HUES6 (cell line): Measurements from ENCODE around the gene TXNDC11.

Experiments
- H3K27ac ChIP-seq: 2 replicates; pipeline ENCODE4 v1.7.0; 2013; ENCODE audit warnings: low read depth, mild to moderate bottlenecking, low read length, inconsistent platforms
- H3K27me3 ChIP-seq: 2 replicates; pipeline ENCODE4 v1.6.1; 2013; ENCODE audit warnings: low read length; ENCODE audit not compliant: control insufficient read depth, insufficient read depth
- H3K36me3 ChIP-seq: 2 replicates; pipeline ENCODE4 v1.6.1; 2013; ENCODE audit warnings: low read length; ENCODE audit not compliant: control insufficient read depth, insufficient read depth
- H3K4me1 ChIP-seq: 2 replicates; pipeline ENCODE4 v1.6.1; 2013; ENCODE audit warnings: low read length; ENCODE audit not compliant: control insufficient read depth, insufficient read depth
- H3K4me3 ChIP-seq: 2 replicates; pipeline ENCODE4 v1.5.1; 2013; ENCODE audit warnings: low read depth, low read length
- H3K9ac ChIP-seq: one replicate; pipeline ENCODE4 v1.6.1; 2013; ENCODE audit warnings: mild to moderate bottlenecking, low read length
- H3K9me3 ChIP-seq: 2 replicates; pipeline ENCODE4 v1.6.1; 2013; ENCODE audit warnings: low read depth, low read length; ENCODE audit not compliant: control insufficient read depth, insufficient read depth

The TXNDC11 gene

GRCh38 chr16:11671676-11672075 lies 71.0 kb downstream of the TXNDC11 start:
- Histone ChIP-seq H3K27me3 (no peaks in the 10 kb centered on the region), H3K9me3 (no peaks in the 10 kb centered on the region), H3K36me3 (peaks cover 10% of the 10 kb centered on the region), H3K4me3 (no peak overlapping the region), H3K9ac (no peak overlapping the region), H3K4me1 (peaks cover 37% of the 10 kb centered on the region), H3K27ac (no peak overlapping the region)

GRCh38 chr16:11671271-11671670 lies 71.4 kb downstream of the TXNDC11 start:
- Histone ChIP-seq H3K27ac (no peak overlapping the region), H3K27me3 (no peaks in the 10 kb centered on the region), H3K9ac (no peak overlapping the region), H3K4me1 (peaks cover 37% of the 10 kb centered on the region), H3K36me3 (peaks cover 6% of the 10 kb centered on the region), H3K4me3 (no peak overlapping the region), H3K9me3 (no peaks in the 10 kb centered on the region)

DNA sequence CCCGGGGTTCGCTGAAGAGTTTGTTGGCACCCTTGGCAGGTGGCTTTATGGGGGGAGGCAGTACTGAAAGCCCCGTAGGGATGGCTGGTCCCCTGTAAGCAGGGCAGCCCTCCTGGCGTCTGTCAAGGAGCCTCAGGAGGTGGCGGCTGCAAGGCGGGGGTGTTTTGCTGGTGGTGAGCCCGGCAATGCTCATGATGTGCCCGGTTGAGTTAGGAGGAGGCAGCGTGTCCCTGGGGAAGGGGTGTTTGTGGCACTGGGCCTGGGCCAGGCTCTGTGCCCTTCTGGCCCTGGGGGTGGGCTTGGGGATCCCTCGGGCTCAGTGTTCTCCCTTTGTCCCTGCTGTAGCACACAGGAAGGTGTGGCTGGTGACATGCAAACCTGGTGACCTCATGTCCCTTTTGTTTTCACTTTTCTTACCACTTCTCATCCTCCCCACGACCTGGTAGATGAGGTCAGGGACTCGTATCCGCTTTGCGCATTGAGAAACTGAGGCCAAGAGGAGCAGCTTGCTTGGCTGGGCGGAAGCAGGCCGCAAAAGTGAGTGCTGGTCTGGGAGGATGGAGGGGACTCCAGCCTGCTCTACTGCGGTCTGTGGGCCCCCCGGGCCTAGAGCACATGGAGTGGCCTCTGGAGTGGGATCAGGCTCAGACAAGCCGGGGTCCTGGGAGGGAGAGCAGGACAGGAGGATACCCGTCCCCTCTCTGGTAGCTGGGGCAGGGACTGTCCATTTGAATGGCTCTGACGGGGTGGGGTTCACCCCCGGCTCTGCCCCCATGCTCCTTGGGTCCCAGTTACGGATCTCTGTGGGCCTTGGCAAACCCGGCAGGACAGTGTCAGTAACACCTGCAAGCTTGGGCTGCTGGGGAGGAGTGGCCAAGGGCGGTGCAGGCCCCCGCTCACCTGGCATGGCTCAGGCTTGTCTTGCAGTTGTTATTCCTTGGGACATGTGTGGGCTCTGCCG lies 72.2 kb downstream of the TXNDC11 start:
- Histone ChIP-seq H3K4me1 (peaks cover 38% of the 10 kb centered on the region), H3K9ac (peak overlapping the region; percentile 27), H3K9me3 (no peaks in the 10 kb centered on the region), H3K36me3 (no peaks in the 10 kb centered on the region), H3K27me3 (no peaks in the 10 kb centered on the region), H3K27ac (no peak overlapping the region), H3K4me3 (peak overlapping the region; percentile 85; the same call in 1 of the 2 replicates)

DNA sequence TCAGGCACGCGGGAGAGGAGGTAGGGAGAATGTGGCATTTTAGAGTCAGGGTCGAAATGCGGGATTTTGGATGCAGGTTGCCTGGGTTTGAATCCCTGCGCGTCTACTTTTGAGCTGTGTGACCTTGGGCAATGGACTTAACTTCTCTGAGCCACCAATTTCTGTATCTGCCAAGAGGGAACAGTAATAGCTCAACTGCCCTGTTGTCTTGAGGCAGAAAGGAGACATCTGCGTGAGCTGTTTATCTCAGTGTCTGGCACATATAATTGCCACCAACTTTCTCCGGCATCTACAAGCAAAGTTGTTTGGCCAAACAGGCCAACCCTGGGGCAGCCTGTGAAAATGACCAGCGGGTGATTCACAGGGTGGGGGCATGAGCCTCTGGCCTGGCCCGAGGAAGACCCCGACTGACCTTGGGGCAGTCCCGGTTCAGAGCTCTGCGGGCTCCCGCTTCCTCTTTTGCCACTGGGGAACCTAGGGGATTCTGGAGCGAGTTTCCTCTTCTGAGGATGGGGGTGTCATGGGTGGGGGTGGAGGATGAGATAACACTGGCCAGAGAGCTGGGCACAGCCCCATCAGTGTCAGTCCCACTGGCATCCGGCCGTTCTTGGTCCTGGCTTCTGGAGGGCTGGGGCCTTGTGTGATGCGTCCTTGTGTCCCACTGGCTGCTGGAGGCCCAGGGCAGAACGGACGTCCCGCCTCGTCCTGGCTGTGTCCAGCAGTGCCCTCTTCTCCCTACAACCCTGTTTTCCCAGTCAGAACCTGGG lies 73.1 kb downstream of the TXNDC11 start:
- no peaks in the 10 kb centered on the region for H3K9me3 ChIP-seq
- H3K27ac ChIP-seq = no peak overlapping the region
- no peaks in the 10 kb centered on the region for H3K27me3 ChIP-seq
- H3K4me3 ChIP-seq = peak overlapping the region; percentile 85
- H3K36me3 ChIP-seq = no peaks in the 10 kb centered on the region
- peak overlapping the region; percentile 82 for H3K9ac ChIP-seq
- H3K4me1 ChIP-seq = peaks cover 47% of the 10 kb centered on the region

- Histone ChIP-seq H3K27ac (no peak overlapping the region), H3K4me3 (peak overlapping the region; percentile 85), H3K4me1 (peaks cover 50% of the 10 kb centered on the region), H3K36me3 (no peaks in the 10 kb centered on the region), H3K9ac (peak overlapping the region; percentile 82), H3K9me3 (no peaks in the 10 kb centered on the region), H3K27me3 (no peaks in the 10 kb centered on the region)
These were observed 73.9 kb downstream of the TXNDC11 start for GRCh38 chr16:11668623-11669379.

DNA sequence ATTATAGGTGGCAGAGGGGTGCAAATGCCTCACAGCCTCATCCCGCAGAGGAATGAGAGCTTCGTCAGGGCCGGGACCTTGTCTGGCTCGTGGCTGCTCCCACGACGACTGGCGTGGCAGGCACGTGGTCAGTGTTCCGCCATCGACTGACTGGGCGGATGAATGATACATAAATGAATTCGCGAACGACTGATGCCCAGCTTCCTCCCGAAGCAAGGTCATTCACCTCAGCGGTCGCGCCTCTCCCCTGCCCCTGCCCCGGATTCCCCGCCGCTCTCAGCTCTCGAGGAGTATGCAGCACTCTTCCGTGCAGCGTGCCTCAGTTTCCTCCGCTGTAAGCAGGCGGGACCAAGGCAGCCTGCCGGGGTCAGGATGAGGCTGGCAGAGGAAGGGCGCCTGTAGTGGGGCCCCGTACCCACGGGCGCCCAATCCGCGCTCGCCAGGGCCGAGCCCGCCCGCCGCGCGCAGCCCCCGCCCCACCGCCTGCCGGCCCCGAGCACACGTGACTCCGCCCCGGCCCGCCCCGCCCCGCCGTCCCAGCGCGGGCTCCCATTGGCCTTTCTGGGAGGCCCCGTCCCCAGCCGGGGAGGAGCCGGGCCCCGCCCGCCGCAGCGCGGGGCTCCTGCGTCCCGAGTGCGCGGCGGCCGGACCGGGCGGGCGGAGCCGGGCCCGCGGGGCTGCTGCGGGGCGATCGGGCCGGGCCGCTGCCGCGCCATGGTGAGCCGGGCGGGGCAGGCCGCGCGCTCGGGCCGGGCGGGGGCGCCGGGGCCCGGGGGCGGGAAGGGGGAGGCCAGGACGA lies 74.6 kb downstream of the TXNDC11 start, which contains the start of gene SNN:
SNN (plus strand) TSS at position 632 of the 799 bp plus-strand sequence. CDS start 7,605 bp downstream, outside the sequence.
- H3K9ac ChIP-seq = peak within 1 kb of the TSS; percentile 82
- H3K36me3 ChIP-seq = no peaks in the 10 kb centered on the region
- no peak within 1 kb of the TSS for H3K27ac ChIP-seq
- H3K4me3 ChIP-seq = peak within 1 kb of the TSS; percentile 85
- H3K4me1 ChIP-seq = peaks cover 48% of the 10 kb centered on the region
- H3K27me3 ChIP-seq = no peaks in the 10 kb centered on the region
- H3K9me3 ChIP-seq = no peaks in the 10 kb centered on the region

DNA sequence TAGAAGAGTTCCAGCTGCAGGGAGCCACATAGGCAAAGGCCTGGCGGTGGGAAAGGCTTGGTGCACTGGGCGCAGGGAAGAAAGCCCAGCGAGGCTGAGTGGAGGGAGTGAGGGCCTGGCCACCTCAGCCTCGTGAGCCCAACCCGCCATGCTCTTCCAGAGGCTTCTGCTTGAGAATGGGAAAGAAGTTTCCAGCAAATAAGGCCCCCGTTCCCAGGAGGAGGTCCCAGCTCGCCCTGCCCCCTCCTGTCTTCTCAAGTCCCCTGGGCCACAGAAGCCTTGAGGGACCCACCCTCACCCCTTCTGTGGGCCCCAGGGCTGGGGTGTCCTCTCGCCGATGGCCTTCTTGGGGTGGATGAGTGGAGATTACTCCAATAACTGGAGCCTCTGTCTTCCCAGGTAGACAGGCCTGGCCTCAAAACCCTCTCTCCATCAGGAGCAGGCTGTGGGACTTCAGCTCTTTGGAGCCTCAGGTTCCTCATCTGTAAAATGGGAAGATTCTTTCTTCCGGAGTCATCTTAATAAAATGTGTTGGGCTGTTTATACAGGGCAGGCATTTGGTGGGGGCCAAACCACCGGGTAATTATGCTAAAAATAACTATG lies 75.3 kb downstream of the TXNDC11 start:
- Histone ChIP-seq H3K27ac (no peak overlapping the region), H3K9ac (no peak overlapping the region), H3K9me3 (no peaks in the 10 kb centered on the region), H3K4me3 (peak overlapping the region; percentile 63), H3K27me3 (no peaks in the 10 kb centered on the region), H3K4me1 (peaks cover 41% of the 10 kb centered on the region), H3K36me3 (no peaks in the 10 kb centered on the region)

DNA sequence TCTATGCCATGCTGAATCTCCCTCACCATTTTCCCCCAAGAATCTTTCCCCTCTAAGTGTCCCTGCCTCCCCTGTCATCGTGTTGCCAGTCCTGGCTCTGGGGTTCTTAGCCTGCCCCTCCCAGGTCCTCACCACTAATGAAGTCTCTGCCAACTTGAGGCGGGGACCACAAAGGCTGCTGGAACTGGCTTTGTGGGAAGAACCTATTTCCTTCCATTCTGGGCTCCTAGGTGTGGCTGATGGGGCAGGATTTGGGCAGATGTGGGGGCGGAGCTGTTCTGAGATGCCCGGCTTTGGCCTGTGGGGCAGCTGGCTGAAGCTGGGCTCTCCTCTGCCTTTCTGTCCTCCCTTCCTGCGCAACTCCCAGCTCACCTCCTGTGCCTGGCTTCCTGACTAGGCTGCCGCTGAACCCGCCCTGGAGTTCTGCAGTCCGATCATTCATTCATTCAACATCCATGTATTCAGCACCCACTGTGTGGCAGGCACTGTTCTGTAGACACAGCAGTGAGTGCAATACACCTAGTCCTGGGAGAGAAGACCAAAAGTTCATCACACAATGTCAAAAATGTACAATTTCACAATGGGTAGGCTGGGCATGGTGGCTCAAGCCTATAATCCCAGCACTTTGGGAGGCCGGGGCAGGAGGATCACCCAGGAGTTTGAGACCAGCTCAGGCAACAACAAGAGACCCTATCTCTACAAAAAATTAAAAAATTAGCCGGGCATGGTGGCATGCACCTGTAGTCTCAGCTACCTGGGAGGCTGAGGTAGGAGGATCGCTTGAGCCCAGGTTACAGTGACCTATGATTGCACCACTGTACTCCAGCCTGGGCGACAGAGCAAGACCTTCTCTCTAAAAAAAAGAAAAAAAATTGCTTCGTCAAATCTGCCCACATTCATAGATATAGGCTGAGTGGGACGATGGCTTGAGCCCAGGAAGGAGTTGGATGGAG lies 76.3 kb downstream of the TXNDC11 start:
- Histone ChIP-seq H3K27me3 (no peaks in the 10 kb centered on the region), H3K27ac (no peak overlapping the region), H3K9ac (no peak overlapping the region), H3K4me1 (peaks cover 32% of the 10 kb centered on the region), H3K9me3 (no peaks in the 10 kb centered on the region), H3K36me3 (no peaks in the 10 kb centered on the region), H3K4me3 (no peak overlapping the region)

- H3K27ac ChIP-seq = no peak overlapping the region
- H3K27me3 ChIP-seq = no peaks in the 10 kb centered on the region
- H3K9ac ChIP-seq = no peak overlapping the region
- no peaks in the 10 kb centered on the region for H3K36me3 ChIP-seq
- no peaks in the 10 kb centered on the region for H3K9me3 ChIP-seq
- peaks cover 22% of the 10 kb centered on the region for H3K4me1 ChIP-seq
- no peak overlapping the region for H3K4me3 ChIP-seq
These were observed 77.6 kb downstream of the TXNDC11 start for GRCh38 chr16:11665071-11665491.
